ENCODE data around the gene CIB4. TPM values are rescaled to one million over a fixed set of nuclear protein-coding genes. Genes with fewer than 3 reads are reported as not detected.

The CIB4 gene
- total and polyA plus RNA-seq, 2 donors (not counting 1 experiment from before 2014, with no cell fraction given), result not detected

DNA sequence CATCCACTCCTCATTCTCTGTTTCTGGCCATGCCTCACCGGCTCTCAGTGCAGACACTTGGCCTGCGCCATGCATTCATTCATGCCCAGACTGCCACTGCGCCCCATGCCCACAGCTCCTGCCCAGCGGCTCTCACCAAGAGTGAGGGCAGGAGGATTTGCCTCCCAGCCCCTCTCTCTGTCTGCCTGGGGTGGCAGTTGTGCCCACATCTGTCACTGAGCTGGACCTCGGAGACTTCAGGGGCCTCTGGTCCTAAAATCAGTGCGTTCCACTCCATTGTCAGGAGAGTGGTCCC, 75.1 kb downstream of the CIB4 start:
- Histone ChIP-seq H3K27ac (ENCODE audit: low read length in 2 of 2) (no peak overlapping the region), H4K20me1 (ENCODE audit: control insufficient read depth, insufficient read depth, low read length, poor library complexity, severe bottlenecking) (no peaks in the 10 kb centered on the region), H3K79me2 (ENCODE audit: control insufficient read depth, insufficient read depth, low read length) (no peaks in the 10 kb centered on the region), H3K27me3 (replicated peaks in 1 of 4; ENCODE audit: control extremely low read depth in 1 of 4, control insufficient read depth in 3 of 4, insufficient read depth in 4 of 4, low read length in 3 of 4) (peaks cover 0 to 26% (median 9%) of the 10 kb centered on the region in 4 experiments), H3K4me2 (replicated peaks; ENCODE audit: low read depth, low read length, poor library complexity, severe bottlenecking) (no peak overlapping the region), H3K9ac (ENCODE audit: low read length) (no peak overlapping the region), H3K36me3 (replicated peaks in 1 of 2; ENCODE audit: control extremely low read depth in 1 of 2, control insufficient read depth in 1 of 2, extremely low read depth in 1 of 2, insufficient read depth in 2 of 2, low read length in 1 of 2) (no peaks in the 10 kb centered on the region), H2AFZ (ENCODE audit: insufficient read depth, low read depth, low read length, poor library complexity, severe bottlenecking) (no peak overlapping the region), H3K4me3 (ENCODE audit: control extremely low read depth in 1 of 5, extremely low read depth in 1 of 5, insufficient read depth in 1 of 5, low read depth in 2 of 5, low read length in 4 of 5) (no peak overlapping the region), H3K4me1 (ENCODE audit: control insufficient read depth in 2 of 2, insufficient read depth in 2 of 2, low read length in 2 of 2) (peaks cover 4 to 11% of the 10 kb centered on the region in 2 donors), H3K9me3 (ENCODE audit: control extremely low read depth in 1 of 3, control insufficient read depth in 2 of 3, insufficient read depth in 1 of 3, low read length in 2 of 3) (peaks cover 0 to 4% (median 0%) of the 10 kb centered on the region in 3 donors)
- no peak for DNase-seq
- Mint-ChIP-seq H3K4me3 (no peak overlapping the region), H3K4me1 (peaks cover 3% of the 10 kb centered on the region), H3K27me3 (peaks cover 63% of the 10 kb centered on the region), H3K27ac (no peak overlapping the region), H3K9me3 (ENCODE audit: insufficient read depth) (no peaks in the 10 kb centered on the region)
- no peak for ATAC-seq (ENCODE audit: low read depth)
- TF ChIP-seq EZH2 (IDR thresholded peaks at IDR 0.05; ENCODE audit: borderline replicate concordance, insufficient read depth, low read depth, low read length, poor library complexity, severe bottlenecking) (no peak), CTCF (IDR thresholded peaks at IDR 0.05) (no peak)
- intact Hi-C loops (cut with micrococcal nuclease), result no loop called here
- ChIA-PET CTCF (interaction anchor here (1.1 kb wide), 1 partner anchor 11 kb away, joined by 4 read pairs; no protein-coding TSS in a partner anchor), POLR2A (no interaction called here)
- 92% methylated on average over 5 of the region's 6 CpGs for WGBS (ENCODE audit: insufficient coverage)

- no peak for TF ChIP-seq CTCF (IDR thresholded peaks at IDR 0.05)
- no peak for ATAC-seq (ENCODE audit: low read depth)
- H4K20me1 ChIP-seq (ENCODE audit: control insufficient read depth, insufficient read depth, low read length, poor library complexity, severe bottlenecking), result no peaks in the 10 kb centered on the region
- no peaks in the 10 kb centered on the region for H3K79me2 ChIP-seq (ENCODE audit: control insufficient read depth, insufficient read depth, low read length)
- intact Hi-C loops (cut with micrococcal nuclease), result no loop called here
- ChIA-PET CTCF (no interaction called here), POLR2A (no interaction called here)
- peaks cover 64% of the 10 kb centered on the region for H3K27me3 Mint-ChIP-seq
- no peak overlapping the region for H3K4me3 Mint-ChIP-seq
- no peak overlapping the region for H3K4me2 ChIP-seq (replicated peaks; ENCODE audit: low read depth, low read length, poor library complexity, severe bottlenecking)
- H3K27ac ChIP-seq (ENCODE audit: low read length in 2 of 2), result no peak overlapping the region
- H3K4me1 ChIP-seq (ENCODE audit: control insufficient read depth in 2 of 2, insufficient read depth in 2 of 2, low read length in 2 of 2), result peaks cover 4 to 11% of the 10 kb centered on the region in 2 donors
- WGBS (ENCODE audit: insufficient coverage), result 80% methylated on average over 1 of the region's 3 CpGs
- H3K36me3 ChIP-seq (replicated peaks in 1 of 2; ENCODE audit: control extremely low read depth in 1 of 2, control insufficient read depth in 1 of 2, extremely low read depth in 1 of 2, insufficient read depth in 2 of 2, low read length in 1 of 2), result no peaks in the 10 kb centered on the region
- H3K9me3 ChIP-seq (ENCODE audit: control extremely low read depth in 1 of 3, control insufficient read depth in 2 of 3, insufficient read depth in 1 of 3, low read length in 2 of 3), result peaks cover 0 to 4% (median 0%) of the 10 kb centered on the region in 3 donors
- H3K27ac Mint-ChIP-seq, result no peak overlapping the region
- no peak overlapping the region for H3K4me3 ChIP-seq (ENCODE audit: control extremely low read depth in 1 of 5, extremely low read depth in 1 of 5, insufficient read depth in 1 of 5, low read depth in 2 of 5, low read length in 4 of 5)
- peaks cover 3% of the 10 kb centered on the region for H3K4me1 Mint-ChIP-seq
- H3K27me3 ChIP-seq (replicated peaks in 1 of 4; ENCODE audit: control extremely low read depth in 1 of 4, control insufficient read depth in 3 of 4, insufficient read depth in 4 of 4, low read length in 3 of 4), result peaks cover 0 to 36% (median 10%) of the 10 kb centered on the region in 4 experiments
- DNase-seq, result no peak
- no peaks in the 10 kb centered on the region for H3K9me3 Mint-ChIP-seq (ENCODE audit: insufficient read depth)
- H3K9ac ChIP-seq (ENCODE audit: low read length), result no peak overlapping the region
- no peak overlapping the region for H2AFZ ChIP-seq (ENCODE audit: insufficient read depth, low read depth, low read length, poor library complexity, severe bottlenecking)
Observed at GRCh38 chr2:26564121-26564644, 77.0 kb downstream of the CIB4 start.

Data from B cell (primary cell).